Chondrocyte (in vitro differentiated cells): ENCODE measurements around the gene FBRSL1. TPM values are rescaled to one million over a fixed set of nuclear protein-coding genes. Genes with fewer than 3 reads are reported as not detected.

Experiments used
- DNase-seq: peaks from one replicate; pipeline ENCODE4 v3.0.0; 2021; ENCODE audit warnings: mixed read lengths, low spot score
- H3K27ac Mint-ChIP-seq: one replicate; pipeline ENCODE4 v1.8.0; 2021; ENCODE audit warnings: mild to moderate bottlenecking, moderate library complexity, mixed read lengths; ENCODE audit not compliant: unreplicated experiment
- H3K27me3 Mint-ChIP-seq: 2 replicates; pipeline ENCODE4 v1.8.0; 2021; ENCODE audit warnings: low read depth, mixed read lengths
- H3K36me3 Mint-ChIP-seq: 2 replicates; pipeline ENCODE4 v1.8.0; 2021; ENCODE audit warnings: low read depth, mixed read lengths
- H3K4me1 Mint-ChIP-seq: 2 replicates; pipeline ENCODE4 v1.8.0; 2021; ENCODE audit warnings: low read depth, mild to moderate bottlenecking, mixed read lengths
- H3K4me3 Mint-ChIP-seq: one replicate; pipeline ENCODE4 v1.8.0; 2021; ENCODE audit warnings: mild to moderate bottlenecking, moderate library complexity, mixed read lengths; ENCODE audit not compliant: unreplicated experiment
- H3K9me3 Mint-ChIP-seq: 2 replicates; pipeline ENCODE4 v1.8.0; 2021; ENCODE audit warnings: low read depth, mixed read lengths
- CTCF ChIP-seq: fragments of 200-600 bp; sonication (generic); IDR thresholded peaks from 2 replicates; pipeline ENCODE4 v1.5.0; 2021; ENCODE audit warnings: antibody characterized with exemption, mild to moderate bottlenecking, moderate library complexity
- total RNA-seq: library from RNA; stranded (reverse); gene quantifications from 3 replicates; pipeline ENCODE4 v1.2.1, GENCODE V29; 2021

FBRSL1 gene
- total RNA-seq, 1 donor from 2014 or later = 41.1 TPM

GRCh38 chr12:132478433-132478803 lies 11.5 kb upstream of the FBRSL1 start:
- Mint-ChIP-seq H3K36me3 (no peaks in the 10 kb centered on the region), H3K4me1 (no peaks in the 10 kb centered on the region), H3K27ac (no peak overlapping the region), H3K27me3 (peaks cover 17% of the 10 kb centered on the region), H3K9me3 (no peaks in the 10 kb centered on the region), H3K4me3 (no peak overlapping the region)
- DNase-seq = peak; percentile 76
- TF ChIP-seq CTCF = no peak

- H3K4me1 Mint-ChIP-seq = no peaks in the 10 kb centered on the region
- H3K4me3 Mint-ChIP-seq = no peak overlapping the region
- H3K9me3 Mint-ChIP-seq = no peaks in the 10 kb centered on the region
- H3K27me3 Mint-ChIP-seq = peaks cover 17% of the 10 kb centered on the region
- no peaks in the 10 kb centered on the region for H3K36me3 Mint-ChIP-seq
- DNase-seq = no peak
- peak; percentile 50 for TF ChIP-seq CTCF
- no peak overlapping the region for H3K27ac Mint-ChIP-seq
Measured at GRCh38 chr12:132478845-132479244, 11.1 kb upstream of the FBRSL1 start.

- Mint-ChIP-seq H3K4me1 (no peaks in the 10 kb centered on the region), H3K9me3 (no peaks in the 10 kb centered on the region), H3K36me3 (no peaks in the 10 kb centered on the region), H3K27ac (no peak overlapping the region), H3K4me3 (no peak overlapping the region), H3K27me3 (peaks cover 17% of the 10 kb centered on the region)
- peak; percentile 50 for DNase-seq
- no peak for TF ChIP-seq CTCF
Measured at GRCh38 chr12:132479291-132479690, 10.7 kb upstream of the FBRSL1 start.

GRCh38 chr12:132479938-132480622 lies 9.9 kb upstream of the FBRSL1 start:
- DNase-seq = peak; percentile 86

GRCh38 chr12:132480623-132481132 lies 9.3 kb upstream of the FBRSL1 start:
- TF ChIP-seq CTCF = no peak
- Mint-ChIP-seq H3K36me3 (no peaks in the 10 kb centered on the region), H3K4me1 (no peaks in the 10 kb centered on the region), H3K27ac (no peak overlapping the region), H3K9me3 (no peaks in the 10 kb centered on the region), H3K4me3 (no peak overlapping the region), H3K27me3 (peaks cover 17% of the 10 kb centered on the region)
- peak; percentile 77 for DNase-seq

More at GRCh38 chr12:132479938-132480622, 9.9 kb upstream of the FBRSL1 start:
- no peaks in the 10 kb centered on the region for H3K36me3 Mint-ChIP-seq
- TF ChIP-seq CTCF = no peak
- H3K4me3 Mint-ChIP-seq = no peak overlapping the region
- H3K4me1 Mint-ChIP-seq = no peaks in the 10 kb centered on the region
- H3K27me3 Mint-ChIP-seq = peaks cover 17% of the 10 kb centered on the region
- H3K27ac Mint-ChIP-seq = no peak overlapping the region
- H3K9me3 Mint-ChIP-seq = no peaks in the 10 kb centered on the region
